ENCODE results near the gene OR52N4.

The OR52N4 gene

GRCh38 chr11:5738431-5738830 is 15.6 kb upstream of the OR52N4 start:
- H3K9ac ChIP-seq (ENCODE audit: low read length): no peak overlapping the region
- no peaks in the 10 kb centered on the region for H3K4me1 ChIP-seq (ENCODE audit: control insufficient read depth, insufficient read depth, low read length)
- H3K4me3 ChIP-seq (ENCODE audit: low read length): no peak overlapping the region
- no peaks in the 10 kb centered on the region for H3K36me3 ChIP-seq (ENCODE audit: control insufficient read depth, insufficient read depth, low read length)
- no peaks in the 10 kb centered on the region for H3K27me3 ChIP-seq (ENCODE audit: control insufficient read depth, insufficient read depth, low read length)
- H3K9me3 ChIP-seq (ENCODE audit: control insufficient read depth, low read length): no peaks in the 10 kb centered on the region

- H3K36me3 ChIP-seq (ENCODE audit: control insufficient read depth, insufficient read depth, low read length): no peaks in the 10 kb centered on the region
- no peak overlapping the region for H3K4me3 ChIP-seq (ENCODE audit: low read length)
- H3K27me3 ChIP-seq (ENCODE audit: control insufficient read depth, insufficient read depth, low read length): no peaks in the 10 kb centered on the region
- no peaks in the 10 kb centered on the region for H3K4me1 ChIP-seq (ENCODE audit: control insufficient read depth, insufficient read depth, low read length)
- no peak overlapping the region for H3K9ac ChIP-seq (ENCODE audit: low read length)
- H3K9me3 ChIP-seq (ENCODE audit: control insufficient read depth, low read length): no peaks in the 10 kb centered on the region
Measured at GRCh38 chr11:5746614-5747013, 7.4 kb upstream of the OR52N4 start.

- Histone ChIP-seq H3K4me3 (ENCODE audit: low read length) (no peak overlapping the region), H3K9ac (ENCODE audit: low read length) (no peak overlapping the region)
Measured at GRCh38 chr11:5749836-5750235, 4.2 kb upstream of the OR52N4 start.

GRCh38 chr11:5767056-5767455 is 13.0 kb downstream of the OR52N4 start:
- no peaks in the 10 kb centered on the region for H3K36me3 ChIP-seq (ENCODE audit: control insufficient read depth, insufficient read depth, low read length)
- no peaks in the 10 kb centered on the region for H3K4me1 ChIP-seq (ENCODE audit: control insufficient read depth, insufficient read depth, low read length)
- H3K9me3 ChIP-seq (ENCODE audit: control insufficient read depth, low read length): no peaks in the 10 kb centered on the region
- no peaks in the 10 kb centered on the region for H3K27me3 ChIP-seq (ENCODE audit: control insufficient read depth, insufficient read depth, low read length)
- H3K9ac ChIP-seq (ENCODE audit: low read length): no peak overlapping the region
- no peak overlapping the region for H3K4me3 ChIP-seq (ENCODE audit: low read length)

More at GRCh38 chr11:5749836-5750235, 4.2 kb upstream of the OR52N4 start:
- H3K36me3 ChIP-seq (ENCODE audit: control insufficient read depth, insufficient read depth, low read length): no peaks in the 10 kb centered on the region
- H3K27me3 ChIP-seq (ENCODE audit: control insufficient read depth, insufficient read depth, low read length): no peaks in the 10 kb centered on the region
- H3K4me1 ChIP-seq (ENCODE audit: control insufficient read depth, insufficient read depth, low read length): no peaks in the 10 kb centered on the region
- H3K9me3 ChIP-seq (ENCODE audit: control insufficient read depth, low read length): no peaks in the 10 kb centered on the region

GRCh38 chr11:5783255-5783654 is 29.2 kb downstream of the OR52N4 start, which contains the start of gene OR52N5:
Gene OR52N5 (minus strand): TSS chr11:5783355. CDS start chr11:5778634, 4,721 bp downstream.
- H3K4me3 ChIP-seq (ENCODE audit: low read length): no peak within 1 kb of the TSS
- no peaks in the 10 kb centered on the region for H3K9me3 ChIP-seq (ENCODE audit: control insufficient read depth, low read length)
- H3K27me3 ChIP-seq (ENCODE audit: control insufficient read depth, insufficient read depth, low read length): no peaks in the 10 kb centered on the region
- no peaks in the 10 kb centered on the region for H3K36me3 ChIP-seq (ENCODE audit: control insufficient read depth, insufficient read depth, low read length)
- no peaks in the 10 kb centered on the region for H3K4me1 ChIP-seq (ENCODE audit: control insufficient read depth, insufficient read depth, low read length)
- H3K9ac ChIP-seq (ENCODE audit: low read length): no peak within 1 kb of the TSS

- Histone ChIP-seq H3K4me3 (ENCODE audit: low read length) (no peak within 1 kb of the TSS), H3K9me3 (ENCODE audit: control insufficient read depth, low read length) (no peaks in the 10 kb centered on the region), H3K9ac (ENCODE audit: low read length) (no peak within 1 kb of the TSS), H3K4me1 (ENCODE audit: control insufficient read depth, insufficient read depth, low read length) (no peaks in the 10 kb centered on the region), H3K36me3 (ENCODE audit: control insufficient read depth, insufficient read depth, low read length) (no peaks in the 10 kb centered on the region), H3K27me3 (ENCODE audit: control insufficient read depth, insufficient read depth, low read length) (no peaks in the 10 kb centered on the region)
Measured at GRCh38 chr11:5791165-5791564, 37.1 kb downstream of the OR52N4 start, which contains the start of gene OR52N1. Gene OR52N1 (minus strand): TSS chr11:5791265. CDS start chr11:5788816, 2,449 bp downstream.

GRCh38 chr11:5796541-5796940 is 42.5 kb downstream of the OR52N4 start:
- H3K36me3 ChIP-seq (ENCODE audit: control insufficient read depth, insufficient read depth, low read length): no peaks in the 10 kb centered on the region
- no peaks in the 10 kb centered on the region for H3K27me3 ChIP-seq (ENCODE audit: control insufficient read depth, insufficient read depth, low read length)
- H3K4me3 ChIP-seq (ENCODE audit: low read length): no peak overlapping the region
- no peak overlapping the region for H3K9ac ChIP-seq (ENCODE audit: low read length)
- H3K9me3 ChIP-seq (ENCODE audit: control insufficient read depth, low read length): no peaks in the 10 kb centered on the region
- no peaks in the 10 kb centered on the region for H3K4me1 ChIP-seq (ENCODE audit: control insufficient read depth, insufficient read depth, low read length)

GRCh38 chr11:5803982-5804381 is 49.9 kb downstream of the OR52N4 start:
- H3K4me1 ChIP-seq (ENCODE audit: control insufficient read depth, insufficient read depth, low read length): no peaks in the 10 kb centered on the region
- H3K27me3 ChIP-seq (ENCODE audit: control insufficient read depth, insufficient read depth, low read length): peaks cover 2% of the 10 kb centered on the region
- no peak overlapping the region for H3K9ac ChIP-seq (ENCODE audit: low read length)
- H3K36me3 ChIP-seq (ENCODE audit: control insufficient read depth, insufficient read depth, low read length): no peaks in the 10 kb centered on the region
- no peaks in the 10 kb centered on the region for H3K9me3 ChIP-seq (ENCODE audit: control insufficient read depth, low read length)
- no peak overlapping the region for H3K4me3 ChIP-seq (ENCODE audit: low read length)

All from mucosa of stomach (tissue), 1 donor.